ENCODE measurements around the gene HKDC1.

HKDC1 gene

GRCh38 chr10:69201045-69201444 lies 19.1 kb upstream of the HKDC1 start:
- no peak for DNase-seq
- no peaks in the 10 kb centered on the region for H3K4me1 ChIP-seq
- peaks cover 57% of the 10 kb centered on the region for H3K36me3 ChIP-seq
- TF ChIP-seq, protein P1, sequence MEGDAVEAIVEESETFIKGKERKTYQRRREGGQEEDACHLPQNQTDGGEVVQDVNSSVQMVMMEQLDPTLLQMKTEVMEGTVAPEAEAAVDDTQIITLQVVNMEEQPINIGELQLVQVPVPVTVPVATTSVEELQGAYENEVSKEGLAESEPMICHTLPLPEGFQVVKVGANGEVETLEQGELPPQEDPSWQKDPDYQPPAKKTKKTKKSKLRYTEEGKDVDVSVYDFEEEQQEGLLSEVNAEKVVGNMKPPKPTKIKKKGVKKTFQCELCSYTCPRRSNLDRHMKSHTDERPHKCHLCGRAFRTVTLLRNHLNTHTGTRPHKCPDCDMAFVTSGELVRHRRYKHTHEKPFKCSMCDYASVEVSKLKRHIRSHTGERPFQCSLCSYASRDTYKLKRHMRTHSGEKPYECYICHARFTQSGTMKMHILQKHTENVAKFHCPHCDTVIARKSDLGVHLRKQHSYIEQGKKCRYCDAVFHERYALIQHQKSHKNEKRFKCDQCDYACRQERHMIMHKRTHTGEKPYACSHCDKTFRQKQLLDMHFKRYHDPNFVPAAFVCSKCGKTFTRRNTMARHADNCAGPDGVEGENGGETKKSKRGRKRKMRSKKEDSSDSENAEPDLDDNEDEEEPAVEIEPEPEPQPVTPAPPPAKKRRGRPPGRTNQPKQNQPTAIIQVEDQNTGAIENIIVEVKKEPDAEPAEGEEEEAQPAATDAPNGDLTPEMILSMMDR (IDR thresholded peaks at IDR 0.05; ENCODE audit: low read depth, low read length) = no peak
- no peaks in the 10 kb centered on the region for H3K27me3 ChIP-seq
- no peaks in the 10 kb centered on the region for H3K9me3 ChIP-seq
- H3K4me3 ChIP-seq (ENCODE audit: low read depth, low read length) = no peak overlapping the region

DNA sequence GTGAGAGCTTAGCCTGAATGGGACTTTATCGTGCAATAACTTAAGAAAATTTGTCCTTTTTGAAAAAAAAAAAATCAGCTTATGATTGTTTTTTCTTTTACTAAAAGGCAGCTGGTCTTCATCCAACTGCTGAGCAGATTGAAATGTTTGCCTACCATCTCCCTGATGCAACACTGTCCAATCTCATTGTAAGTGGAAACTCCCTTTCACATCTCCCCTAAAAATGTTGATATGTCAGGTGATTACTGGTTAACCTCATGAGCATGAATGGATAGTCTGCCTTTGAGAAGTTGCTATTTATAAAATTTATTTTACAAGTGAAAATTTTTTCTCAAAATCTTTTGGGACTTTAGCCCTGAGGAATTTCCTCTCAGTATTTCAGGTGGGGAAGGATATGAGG lies 17.8 kb upstream of the HKDC1 start:
- no peak overlapping the region for H3K4me3 ChIP-seq (ENCODE audit: low read depth, low read length)
- TF ChIP-seq, protein P1 (IDR thresholded peaks at IDR 0.05; ENCODE audit: low read depth, low read length) = no peak
- no peak for DNase-seq
- H3K36me3 ChIP-seq = peaks cover 57% of the 10 kb centered on the region
- H3K9me3 ChIP-seq = no peaks in the 10 kb centered on the region
- H3K4me1 ChIP-seq = no peaks in the 10 kb centered on the region
- no peaks in the 10 kb centered on the region for H3K27me3 ChIP-seq

DNA sequence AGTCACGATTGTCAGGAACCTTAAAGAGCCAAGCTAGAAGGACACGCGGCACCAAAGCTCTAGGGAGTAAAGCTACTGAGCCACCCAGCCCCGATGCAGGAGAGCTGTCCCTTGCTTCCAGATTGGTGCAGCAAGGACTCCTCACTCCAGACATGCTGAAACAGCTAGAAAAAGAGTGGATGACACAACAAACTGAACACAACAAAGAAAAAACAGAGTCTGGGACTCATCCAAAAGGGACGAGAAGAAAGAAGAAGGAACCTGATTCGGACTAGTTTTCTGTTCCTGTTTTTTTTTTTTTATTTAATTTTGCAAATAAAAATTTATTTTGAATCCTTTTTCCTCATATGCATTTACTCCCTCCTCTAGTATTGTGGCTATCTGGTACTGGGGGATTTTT lies 11.4 kb upstream of the HKDC1 start:
- Histone ChIP-seq H3K36me3 (peaks cover 37% of the 10 kb centered on the region), H3K4me3 (ENCODE audit: low read depth, low read length) (no peak overlapping the region), H3K27me3 (no peaks in the 10 kb centered on the region), H3K4me1 (no peaks in the 10 kb centered on the region), H3K9me3 (no peaks in the 10 kb centered on the region)
- TF ChIP-seq, protein P1 (IDR thresholded peaks at IDR 0.05; ENCODE audit: low read depth, low read length) = no peak
- DNase-seq = no peak

- no peak for DNase-seq
- no peaks in the 10 kb centered on the region for H3K4me1 ChIP-seq
- H3K4me3 ChIP-seq (ENCODE audit: low read depth, low read length) = no peak overlapping the region
- no peaks in the 10 kb centered on the region for H3K27me3 ChIP-seq
- TF ChIP-seq, protein P1 (IDR thresholded peaks at IDR 0.05; ENCODE audit: low read depth, low read length) = no peak
- no peaks in the 10 kb centered on the region for H3K9me3 ChIP-seq
- H3K36me3 ChIP-seq = peaks cover 31% of the 10 kb centered on the region
Measured at GRCh38 chr10:69209787-69210484, 10.2 kb upstream of the HKDC1 start.

DNA sequence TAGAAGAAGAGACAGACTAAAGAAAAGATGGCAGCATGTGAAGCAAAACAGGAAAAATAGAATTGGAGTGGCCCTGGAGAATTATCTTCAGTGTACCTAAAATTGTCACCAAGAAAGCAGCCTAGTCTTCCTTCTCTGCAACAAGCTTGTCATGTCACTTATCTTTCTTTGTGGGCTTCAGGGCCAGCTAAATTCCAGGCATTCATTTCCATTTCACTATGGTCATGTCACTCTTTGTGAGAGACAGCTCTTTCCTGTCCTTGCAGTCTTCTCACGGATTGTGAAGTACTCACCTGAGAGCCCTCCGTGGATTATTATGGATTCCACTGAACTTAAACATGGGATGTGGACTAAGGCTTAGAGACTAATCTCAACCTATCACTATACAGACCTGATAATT lies 9.0 kb upstream of the HKDC1 start:
- no peak overlapping the region for H3K4me3 ChIP-seq (ENCODE audit: low read depth, low read length)
- no peaks in the 10 kb centered on the region for H3K9me3 ChIP-seq
- no peaks in the 10 kb centered on the region for H3K27me3 ChIP-seq
- no peaks in the 10 kb centered on the region for H3K4me1 ChIP-seq
- no peak for DNase-seq
- TF ChIP-seq, protein P1 (IDR thresholded peaks at IDR 0.05; ENCODE audit: low read depth, low read length) = no peak
- H3K36me3 ChIP-seq = peaks cover 22% of the 10 kb centered on the region

GRCh38 chr10:69211524-69211923 lies 8.6 kb upstream of the HKDC1 start:
- no peaks in the 10 kb centered on the region for H3K9me3 ChIP-seq
- no peaks in the 10 kb centered on the region for H3K4me1 ChIP-seq
- H3K27me3 ChIP-seq = no peaks in the 10 kb centered on the region
- no peak overlapping the region for H3K4me3 ChIP-seq (ENCODE audit: low read depth, low read length)
- TF ChIP-seq, protein P1 (IDR thresholded peaks at IDR 0.05; ENCODE audit: low read depth, low read length) = no peak
- peaks cover 18% of the 10 kb centered on the region for H3K36me3 ChIP-seq
- DNase-seq = no peak
